IMR-90 (cell line): Measurements from ENCODE around the gene ADRA1B.

Experiments
- BHLHE40 ChIP-seq: fragments of 150-350 bp; IDR thresholded peaks from 2 replicates; pipeline ENCODE4 v1.6.1; 2016; ENCODE audit warnings: mild to moderate bottlenecking, low read depth, low read length
- CTCF ChIP-seq: conservative IDR thresholded peaks from 2 replicates; pipeline ENCODE4 v1.5.1; 2012; ENCODE audit warnings: mild to moderate bottlenecking, low read depth, low read length, improper control_type of control experiment
- FOS ChIP-seq: fragments of 150-350 bp; IDR thresholded peaks from 2 replicates; pipeline ENCODE4 v1.6.1; 2016; ENCODE audit warnings: low read depth, low read length
- POLR2A ChIP-seq: IDR thresholded peaks from 2 replicates; pipeline ENCODE4 v1.6.1; 2012; ENCODE audit warnings: mild to moderate bottlenecking, low read depth, low read length
- RAD21 ChIP-seq: IDR thresholded peaks from 2 replicates; pipeline ENCODE4 v1.6.1; 2012; ENCODE audit warnings: low read length, improper control_type of control experiment
- USF2 ChIP-seq: fragments of 150-350 bp; IDR thresholded peaks from 2 replicates; pipeline ENCODE4 v1.6.1; 2017; ENCODE audit warnings: mild to moderate bottlenecking, antibody characterized with exemption, low read length, low read depth

GRCh38 chr5:159971038-159971437 is 54.8 kb downstream of the ADRA1B start:
- TF ChIP-seq FOS (peak; percentile 35; the same call in 1 of the 2 replicates), POLR2A (no peak), USF2 (no peak), CTCF (no peak), BHLHE40 (no peak), RAD21 (no peak)
